Measurements from ENCODE around the gene GAREM1. TPM values are rescaled to one million over a fixed set of nuclear protein-coding genes. Genes with fewer than 3 reads are reported as not detected.

The GAREM1 gene
- total and polyA plus RNA-seq, 2 donors (not counting 3 experiments of a cell fraction or from before 2014, with no cell fraction given), result 0.69 to 1.0 TPM

DNA sequence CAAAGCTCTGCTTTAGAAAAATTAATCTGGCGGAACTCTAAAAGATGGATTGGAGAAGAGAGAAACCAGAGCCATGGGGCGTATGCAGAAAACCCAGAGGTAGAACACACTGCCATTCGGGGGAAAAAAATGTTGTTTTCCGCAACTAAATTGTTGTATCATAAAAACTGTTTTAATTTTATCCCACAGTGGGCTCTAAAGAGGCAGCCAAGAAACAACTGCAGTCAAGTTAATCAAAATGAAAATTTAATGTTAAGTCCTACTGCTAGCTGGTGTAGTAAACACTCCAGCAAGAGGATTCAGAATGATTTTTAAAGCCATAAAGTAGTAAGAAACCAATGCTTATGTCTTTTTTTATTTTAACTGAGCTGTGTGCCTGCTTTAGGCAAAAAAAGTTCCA lies 69.1 kb downstream of the GAREM1 start:
- ChIA-PET CTCF (no interaction called here), POLR2A (no interaction called here)
- dilution Hi-C loops (cut with MboI; ENCODE audit: extremely low pct_ligation_motif_present, low sequenced_read_pairs), result no loop called here
- Histone ChIP-seq H3K36me3 (ENCODE audit: control insufficient read depth in 2 of 2, extremely low read depth in 1 of 2, insufficient read depth in 2 of 2, low read length in 2 of 2) (no peaks in the 10 kb centered on the region), H3K27me3 (ENCODE audit: control insufficient read depth in 2 of 2, insufficient read depth in 2 of 2, low read length in 2 of 2) (no peaks in the 10 kb centered on the region), H3K9ac (replicated peaks; ENCODE audit: extremely low read depth, insufficient read depth, low read length) (no peak overlapping the region), H3K4me3 (replicated peaks in 1 of 3; ENCODE audit: insufficient read depth in 1 of 3, low read depth in 1 of 3, low read length in 3 of 3) (no peak overlapping the region), H2AFZ (ENCODE audit: low read depth, low read length) (no peak overlapping the region), H3K9me1 (replicated peaks; ENCODE audit: control insufficient read depth, extremely low read depth, insufficient read depth, low read length) (no peaks in the 10 kb centered on the region), H4K20me1 (replicated peaks; ENCODE audit: control insufficient read depth, extremely low read depth, insufficient read depth, low read length) (no peaks in the 10 kb centered on the region), H3K27ac (ENCODE audit: insufficient read depth, low read depth, low read length) (no peak overlapping the region), H3K79me2 (ENCODE audit: control insufficient read depth, insufficient read depth, low read length) (no peaks in the 10 kb centered on the region), H3K9me3 (replicated peaks; ENCODE audit: control insufficient read depth, insufficient read depth, low read length) (no peaks in the 10 kb centered on the region), H3K4me1 (ENCODE audit: control insufficient read depth, extremely low read depth, insufficient read depth, low read length) (no peaks in the 10 kb centered on the region), H3K4me2 (ENCODE audit: insufficient read depth, low read length) (no peak overlapping the region)
- intact Hi-C loops (cut with micrococcal nuclease), result no loop called here
- BruUV-seq (replicated peaks), result no TSS peak
- FAIRE-seq, result no peak
- TF ChIP-seq, protein P1, sequence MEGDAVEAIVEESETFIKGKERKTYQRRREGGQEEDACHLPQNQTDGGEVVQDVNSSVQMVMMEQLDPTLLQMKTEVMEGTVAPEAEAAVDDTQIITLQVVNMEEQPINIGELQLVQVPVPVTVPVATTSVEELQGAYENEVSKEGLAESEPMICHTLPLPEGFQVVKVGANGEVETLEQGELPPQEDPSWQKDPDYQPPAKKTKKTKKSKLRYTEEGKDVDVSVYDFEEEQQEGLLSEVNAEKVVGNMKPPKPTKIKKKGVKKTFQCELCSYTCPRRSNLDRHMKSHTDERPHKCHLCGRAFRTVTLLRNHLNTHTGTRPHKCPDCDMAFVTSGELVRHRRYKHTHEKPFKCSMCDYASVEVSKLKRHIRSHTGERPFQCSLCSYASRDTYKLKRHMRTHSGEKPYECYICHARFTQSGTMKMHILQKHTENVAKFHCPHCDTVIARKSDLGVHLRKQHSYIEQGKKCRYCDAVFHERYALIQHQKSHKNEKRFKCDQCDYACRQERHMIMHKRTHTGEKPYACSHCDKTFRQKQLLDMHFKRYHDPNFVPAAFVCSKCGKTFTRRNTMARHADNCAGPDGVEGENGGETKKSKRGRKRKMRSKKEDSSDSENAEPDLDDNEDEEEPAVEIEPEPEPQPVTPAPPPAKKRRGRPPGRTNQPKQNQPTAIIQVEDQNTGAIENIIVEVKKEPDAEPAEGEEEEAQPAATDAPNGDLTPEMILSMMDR (IDR thresholded peaks at IDR 0.05; ENCODE audit: extremely low read depth in 1 of 2, insufficient read depth in 1 of 2, low read depth in 1 of 2, low read length in 2 of 2), result no peak
- TF ChIP-seq EZH2 (IDR thresholded peaks at IDR 0.05; ENCODE audit: borderline replicate concordance, low read depth, low read length, severe bottlenecking) (no peak), FOS (IDR thresholded peaks at IDR 0.05; ENCODE audit: borderline replicate concordance, insufficient read depth, low read length) (no peak), JUN (IDR thresholded peaks at IDR 0.05; ENCODE audit: borderline replicate concordance, insufficient read depth, insufficient read length, low read depth) (no peak), POLR2AphosphoS5 (IDR thresholded peaks at IDR 0.05; ENCODE audit: insufficient read depth, low read depth, low read length) (no peak)
- no peak for DNase-seq (ENCODE audit: low read depth, low spot score)

DNA sequence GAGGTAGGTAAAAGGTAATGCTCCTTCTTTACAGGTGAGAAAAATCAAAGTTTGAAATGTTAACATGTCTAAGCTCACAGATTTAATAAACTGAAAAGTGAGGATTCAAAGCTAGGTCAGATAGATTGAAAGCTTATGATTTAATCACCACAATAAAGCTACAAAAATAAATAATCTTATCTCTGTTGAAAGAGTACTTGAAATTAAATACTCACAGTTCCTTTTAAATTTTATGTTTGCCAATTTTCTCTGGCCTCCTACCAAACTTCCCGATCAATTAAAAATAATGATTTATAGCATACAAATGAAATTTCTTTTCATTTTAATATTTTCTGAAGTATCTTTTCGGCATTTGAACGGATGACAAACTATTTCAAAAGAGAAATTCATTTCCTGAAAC lies 77.3 kb downstream of the GAREM1 start:
- DNase-seq (ENCODE audit: low read depth, low spot score) (no peak), FAIRE-seq (no peak)
- Histone ChIP-seq H3K79me2 (ENCODE audit: control insufficient read depth, insufficient read depth, low read length) (no peaks in the 10 kb centered on the region), H3K9me1 (replicated peaks; ENCODE audit: control insufficient read depth, extremely low read depth, insufficient read depth, low read length) (no peaks in the 10 kb centered on the region), H3K9ac (replicated peaks; ENCODE audit: extremely low read depth, insufficient read depth, low read length) (no peak overlapping the region), H4K20me1 (replicated peaks; ENCODE audit: control insufficient read depth, extremely low read depth, insufficient read depth, low read length) (no peaks in the 10 kb centered on the region), H3K4me3 (replicated peaks in 1 of 3; ENCODE audit: insufficient read depth in 1 of 3, low read depth in 1 of 3, low read length in 3 of 3) (no peak overlapping the region), H2AFZ (ENCODE audit: low read depth, low read length) (no peak overlapping the region), H3K27me3 (ENCODE audit: control insufficient read depth in 2 of 2, insufficient read depth in 2 of 2, low read length in 2 of 2) (no peaks in the 10 kb centered on the region), H3K27ac (ENCODE audit: insufficient read depth, low read depth, low read length) (no peak overlapping the region), H3K36me3 (ENCODE audit: control insufficient read depth in 2 of 2, extremely low read depth in 1 of 2, insufficient read depth in 2 of 2, low read length in 2 of 2) (no peaks in the 10 kb centered on the region), H3K4me2 (ENCODE audit: insufficient read depth, low read length) (no peak overlapping the region), H3K4me1 (ENCODE audit: control insufficient read depth, extremely low read depth, insufficient read depth, low read length) (no peaks in the 10 kb centered on the region), H3K9me3 (replicated peaks; ENCODE audit: control insufficient read depth, insufficient read depth, low read length) (no peaks in the 10 kb centered on the region)
- ChIA-PET POLR2A (no interaction called here), CTCF (interaction anchor here (1.3 kb wide), 1 partner anchor 9 kb away, joined by 5 read pairs; no protein-coding TSS in a partner anchor)
- dilution Hi-C loops (cut with MboI; ENCODE audit: extremely low pct_ligation_motif_present, low sequenced_read_pairs), result no loop called here
- no TSS peak for BruUV-seq (replicated peaks)
- intact Hi-C loops (cut with micrococcal nuclease), result no loop called here
- no peak for TF ChIP-seq GATA2 (IDR thresholded peaks at IDR 0.05; ENCODE audit: insufficient read depth, insufficient read length, low read depth, low read length)
- no peak for TF ChIP-seq POLR2A (IDR thresholded peaks at IDR 0.05; ENCODE audit: low read depth, low read length)
- TF ChIP-seq, protein P2, sequence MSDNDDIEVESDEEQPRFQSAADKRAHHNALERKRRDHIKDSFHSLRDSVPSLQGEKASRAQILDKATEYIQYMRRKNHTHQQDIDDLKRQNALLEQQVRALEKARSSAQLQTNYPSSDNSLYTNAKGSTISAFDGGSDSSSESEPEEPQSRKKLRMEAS (IDR thresholded peaks at IDR 0.05; ENCODE audit: insufficient read depth, insufficient read length), result no peak
- no peak for TF ChIP-seq EZH2 (IDR thresholded peaks at IDR 0.05; ENCODE audit: borderline replicate concordance, low read depth, low read length, severe bottlenecking)
- TF ChIP-seq POLR2AphosphoS5 (IDR thresholded peaks at IDR 0.05; ENCODE audit: insufficient read depth, low read depth, low read length), result no peak
- TF ChIP-seq JUN (IDR thresholded peaks at IDR 0.05; ENCODE audit: borderline replicate concordance, insufficient read depth, insufficient read length, low read depth), result no peak
- TF ChIP-seq MYC (IDR thresholded peaks at IDR 0.05; ENCODE audit: low read depth, low read length), result no peak
- TF ChIP-seq, protein P1 (IDR thresholded peaks at IDR 0.05; ENCODE audit: extremely low read depth in 1 of 2, insufficient read depth in 1 of 2, low read depth in 1 of 2, low read length in 2 of 2), result no peak
- TF ChIP-seq FOS (IDR thresholded peaks at IDR 0.05; ENCODE audit: borderline replicate concordance, insufficient read depth, low read length), result no peak

Measured in endothelial cell of umbilical vein (primary cell).